Mucosa of stomach (tissue), 1 donor: ENCODE data around the gene KRTAP23-1.

Experiments used
- H3K27me3 ChIP-seq: one replicate; pipeline ENCODE4 v1.7.0; 2013; ENCODE audit warnings: mild to moderate bottlenecking, low read length; ENCODE audit not compliant: control insufficient read depth, insufficient read depth
- H3K36me3 ChIP-seq: one replicate; pipeline ENCODE4 v1.7.0; 2013; ENCODE audit warnings: low read length; ENCODE audit not compliant: control insufficient read depth, insufficient read depth
- H3K4me1 ChIP-seq: one replicate; pipeline ENCODE4 v1.7.0; 2013; ENCODE audit warnings: mild to moderate bottlenecking, low read length; ENCODE audit not compliant: control insufficient read depth, insufficient read depth
- H3K4me3 ChIP-seq: one replicate; pipeline ENCODE4 v1.7.0; 2013; ENCODE audit warnings: low read length
- H3K9ac ChIP-seq: one replicate; pipeline ENCODE4 v1.7.0; 2013; ENCODE audit warnings: mild to moderate bottlenecking, low read length, moderate library complexity
- H3K9me3 ChIP-seq: one replicate; pipeline ENCODE4 v1.7.0; 2013; ENCODE audit warnings: mild to moderate bottlenecking, low read length, moderate library complexity; ENCODE audit not compliant: control insufficient read depth
- donor health status: Pancreatic carcinoma.

Gene KRTAP23-1

DNA sequence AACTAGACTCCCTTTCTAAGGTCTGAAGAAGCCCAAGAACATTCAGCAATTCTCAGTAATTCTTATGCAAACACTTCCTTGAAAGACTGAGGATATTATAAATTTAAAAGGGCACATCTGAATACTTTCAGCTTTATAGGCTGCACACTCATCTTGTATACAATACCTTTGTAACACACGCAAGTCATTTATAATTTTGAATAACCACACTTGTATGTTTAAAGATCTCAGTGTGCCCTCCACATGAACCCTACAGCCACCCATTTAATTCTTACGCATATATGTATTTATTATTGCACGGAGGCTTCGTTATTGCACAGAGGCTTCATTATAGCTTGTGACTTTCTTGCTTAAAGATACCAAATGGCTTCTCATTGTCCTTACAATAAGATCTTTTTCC is 9.7 kb downstream of the KRTAP23-1 start:
- Histone ChIP-seq H3K4me3 (no peak overlapping the region), H3K4me1 (no peaks in the 10 kb centered on the region), H3K9me3 (no peaks in the 10 kb centered on the region), H3K27me3 (no peaks in the 10 kb centered on the region), H3K36me3 (no peaks in the 10 kb centered on the region), H3K9ac (no peak overlapping the region)

DNA sequence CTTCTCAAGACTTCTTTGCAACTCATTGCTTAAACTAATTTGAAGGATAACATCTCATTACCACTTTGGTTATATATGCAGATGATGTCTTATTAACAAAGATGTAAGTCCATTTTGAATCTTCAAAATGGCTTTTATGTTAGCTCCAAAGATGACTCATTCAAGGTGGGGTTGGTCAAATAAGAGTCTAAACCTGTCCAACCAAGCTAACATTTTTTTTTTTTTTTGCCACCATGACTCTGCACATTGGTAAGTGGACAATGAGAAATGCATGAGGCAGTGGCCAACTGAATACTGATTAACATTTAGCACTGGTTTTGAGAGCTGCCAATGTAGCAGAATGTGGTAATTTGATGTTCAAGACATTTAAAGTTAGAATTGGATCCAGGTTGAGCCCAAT is 10.6 kb downstream of the KRTAP23-1 start:
- H3K27me3 ChIP-seq = no peaks in the 10 kb centered on the region
- H3K36me3 ChIP-seq = no peaks in the 10 kb centered on the region
- no peak overlapping the region for H3K4me3 ChIP-seq
- H3K9me3 ChIP-seq = no peaks in the 10 kb centered on the region
- H3K9ac ChIP-seq = no peak overlapping the region
- no peaks in the 10 kb centered on the region for H3K4me1 ChIP-seq

DNA sequence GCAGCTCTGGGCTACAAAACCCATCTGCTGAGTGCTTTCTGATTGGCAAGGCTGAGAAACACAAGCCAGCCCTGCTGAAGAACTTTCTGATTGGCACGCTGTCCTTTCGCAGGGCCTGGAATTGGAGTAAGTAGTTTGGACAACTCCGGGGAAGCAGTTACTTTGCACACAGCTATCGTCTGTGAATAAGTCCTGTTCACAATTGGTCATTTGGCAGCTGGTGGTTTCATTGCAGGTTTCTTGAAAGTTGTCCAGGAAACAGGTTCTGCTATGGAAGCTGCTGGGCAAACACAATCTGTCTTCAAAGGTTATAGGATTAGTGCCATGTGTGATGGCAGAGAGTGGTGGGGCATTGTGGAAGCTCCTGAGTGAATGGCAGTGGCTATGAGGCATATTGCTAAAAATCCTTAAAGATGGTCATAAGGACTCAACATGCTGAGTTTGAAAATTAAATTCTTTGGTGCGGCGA is 11.1 kb downstream of the KRTAP23-1 start, which contains the start of gene KRTAP27-1:
TSS of gene KRTAP27-1 (minus strand) at position 419 of the 469 bp plus-strand sequence. CDS start at position 393, 26 bp downstream.
- Histone ChIP-seq H3K36me3 (no peaks in the 10 kb centered on the region), H3K4me3 (no peak within 1 kb of the TSS), H3K9me3 (no peaks in the 10 kb centered on the region)

DNA sequence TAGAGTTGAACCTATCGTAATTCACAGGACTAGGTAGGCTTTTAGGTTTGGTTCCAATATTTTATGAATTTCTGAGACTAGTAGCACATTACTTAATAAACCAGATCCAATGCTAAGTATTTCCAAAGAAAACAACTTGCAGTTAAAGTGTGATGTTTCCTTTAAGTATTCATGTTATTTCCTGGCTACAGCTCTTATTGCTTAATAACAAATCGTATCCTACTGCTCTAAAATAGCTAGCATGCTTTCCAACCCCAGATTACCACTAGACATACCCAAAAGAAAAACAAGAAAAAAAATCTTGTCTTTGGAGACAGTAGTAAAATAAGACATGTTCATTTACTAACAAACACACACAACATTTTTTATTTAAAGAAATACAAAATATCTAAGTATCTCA is 11.8 kb downstream of the KRTAP23-1 start:
- H3K27me3 ChIP-seq = no peaks in the 10 kb centered on the region
- H3K9me3 ChIP-seq = no peaks in the 10 kb centered on the region
- H3K9ac ChIP-seq = no peak overlapping the region
- H3K4me3 ChIP-seq = no peak overlapping the region
- no peaks in the 10 kb centered on the region for H3K4me1 ChIP-seq
- no peaks in the 10 kb centered on the region for H3K36me3 ChIP-seq

More for the DNA sequence above, 11.1 kb downstream of the KRTAP23-1 start, which contains the start of gene KRTAP27-1:
- Histone ChIP-seq H3K4me1 (no peaks in the 10 kb centered on the region), H3K9ac (no peak within 1 kb of the TSS), H3K27me3 (no peaks in the 10 kb centered on the region)

DNA sequence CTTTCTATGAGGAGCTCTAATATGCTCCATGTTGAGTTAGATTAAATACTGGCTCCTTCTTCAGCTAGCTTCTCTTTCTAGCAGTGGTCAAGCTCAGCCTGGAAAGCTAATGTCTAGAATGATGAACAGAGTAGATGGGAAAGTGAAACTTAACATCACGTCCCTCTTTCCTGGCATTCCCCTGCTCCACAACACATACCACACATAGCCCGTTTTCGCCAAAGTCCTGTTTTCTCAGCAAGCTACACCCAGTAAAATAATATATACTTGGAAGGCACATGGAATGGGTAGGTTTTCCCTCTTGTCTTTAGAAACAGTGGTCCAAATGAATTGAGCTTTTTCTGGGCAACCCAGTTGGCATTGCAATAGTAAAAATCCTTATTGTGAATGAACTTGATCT is 14.7 kb downstream of the KRTAP23-1 start:
- no peaks in the 10 kb centered on the region for H3K36me3 ChIP-seq
- no peak overlapping the region for H3K4me3 ChIP-seq
- no peaks in the 10 kb centered on the region for H3K9me3 ChIP-seq
- no peaks in the 10 kb centered on the region for H3K4me1 ChIP-seq
- H3K27me3 ChIP-seq = no peaks in the 10 kb centered on the region
- H3K9ac ChIP-seq = no peak overlapping the region

DNA sequence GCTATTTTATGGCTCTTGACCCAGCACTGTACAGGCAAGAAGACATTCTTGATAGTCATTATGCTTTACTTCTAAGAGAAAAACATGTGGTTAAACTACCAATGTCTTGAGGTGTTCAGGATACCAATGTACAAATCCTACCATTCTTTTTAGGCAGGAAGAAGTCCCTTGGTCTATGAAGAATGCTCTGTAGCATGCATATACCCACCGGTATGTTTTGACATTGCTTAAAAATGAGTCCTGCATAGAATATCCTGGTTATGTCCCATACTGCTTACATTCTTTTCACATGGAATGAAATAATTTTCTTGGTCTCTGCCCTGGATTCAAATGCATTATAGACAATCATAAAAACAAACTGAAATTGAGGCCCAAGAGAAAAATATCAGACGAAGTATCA is 15.7 kb downstream of the KRTAP23-1 start:
- no peaks in the 10 kb centered on the region for H3K36me3 ChIP-seq
- H3K4me1 ChIP-seq = no peaks in the 10 kb centered on the region
- no peaks in the 10 kb centered on the region for H3K9me3 ChIP-seq
- no peak overlapping the region for H3K4me3 ChIP-seq
- no peak overlapping the region for H3K9ac ChIP-seq
- no peaks in the 10 kb centered on the region for H3K27me3 ChIP-seq

DNA sequence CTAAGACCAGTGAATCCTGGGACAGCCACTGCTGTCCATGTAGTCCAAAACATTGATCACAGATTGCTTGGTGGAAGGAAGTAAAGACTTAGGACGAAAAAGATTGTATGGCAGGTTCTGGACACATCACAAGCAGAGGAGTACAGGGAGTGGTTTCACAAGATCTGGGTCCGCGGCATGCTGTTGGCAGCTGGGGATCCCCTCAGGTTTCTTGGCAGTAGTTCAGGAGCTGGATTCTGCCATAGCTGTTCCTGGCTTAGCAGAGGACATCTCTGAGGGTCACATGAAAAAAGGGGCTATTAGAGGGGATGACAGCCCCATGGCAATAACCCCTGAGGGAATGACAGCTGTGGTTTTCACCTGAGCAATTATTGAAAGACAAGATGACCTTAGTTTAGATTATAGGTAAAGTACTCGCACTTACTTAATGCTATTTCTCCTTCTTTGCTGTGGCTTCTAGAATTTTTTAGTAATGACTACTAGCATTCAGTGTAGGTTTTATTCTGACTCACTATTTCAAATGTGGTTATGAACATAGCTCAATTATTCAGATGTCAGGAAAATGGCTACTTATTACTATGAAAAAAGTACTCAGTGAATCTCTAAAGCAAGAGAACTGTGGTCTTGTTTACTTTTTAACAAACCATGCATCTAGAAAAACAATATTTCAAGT is 19.1 kb downstream of the KRTAP23-1 start:
- Histone ChIP-seq H3K4me3 (no peak overlapping the region), H3K36me3 (no peaks in the 10 kb centered on the region), H3K9me3 (no peaks in the 10 kb centered on the region), H3K27me3 (no peaks in the 10 kb centered on the region), H3K4me1 (no peaks in the 10 kb centered on the region), H3K9ac (no peak overlapping the region)

DNA sequence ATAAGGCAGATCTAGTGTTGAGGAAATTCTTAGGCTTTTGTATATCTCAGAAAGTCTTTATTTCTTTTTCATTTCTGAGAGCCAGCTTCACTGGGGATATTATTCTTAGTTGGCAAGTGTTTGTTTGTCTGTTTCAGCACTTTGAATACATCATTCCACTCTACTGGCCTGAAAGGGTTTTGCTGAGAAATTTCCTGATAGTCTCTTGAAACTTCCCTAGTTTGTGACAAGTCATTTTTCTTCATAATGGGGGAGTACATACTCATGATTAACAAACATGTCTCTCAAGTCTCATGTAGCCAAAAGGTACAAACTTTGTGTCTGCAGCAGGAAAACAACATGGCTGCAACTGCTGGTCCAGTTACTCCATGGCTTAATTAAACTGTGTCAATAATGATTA is 22.0 kb downstream of the KRTAP23-1 start:
- H3K9ac ChIP-seq = no peak overlapping the region
- no peaks in the 10 kb centered on the region for H3K9me3 ChIP-seq
- no peaks in the 10 kb centered on the region for H3K27me3 ChIP-seq
- H3K4me3 ChIP-seq = no peak overlapping the region
- H3K4me1 ChIP-seq = no peaks in the 10 kb centered on the region
- H3K36me3 ChIP-seq = no peaks in the 10 kb centered on the region

DNA sequence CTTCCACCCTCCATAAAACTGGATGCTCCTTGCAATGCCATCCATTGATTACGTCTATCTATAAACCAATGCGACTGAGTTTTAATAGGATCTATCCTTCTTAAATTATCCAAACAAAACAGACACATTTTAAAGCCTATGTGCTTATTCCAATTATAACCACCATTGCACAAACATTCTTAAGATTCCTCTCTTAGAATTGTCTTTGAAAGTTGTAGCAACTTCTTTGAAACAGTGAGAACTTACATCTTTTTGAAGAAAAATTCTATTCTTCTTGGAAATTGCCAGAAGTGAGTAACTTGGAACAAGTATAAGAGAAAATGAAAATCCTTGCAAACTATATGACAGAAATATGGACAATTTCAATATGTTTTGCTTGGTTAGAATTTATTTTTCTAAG is 28.2 kb downstream of the KRTAP23-1 start, which contains the start of gene KRTAP26-1:
TSS of gene KRTAP26-1 (minus strand) at position 101 of the 400 bp plus-strand sequence. CDS start 280 bp downstream, outside the sequence.
- H3K9me3 ChIP-seq = no peaks in the 10 kb centered on the region
- no peak within 1 kb of the TSS for H3K9ac ChIP-seq
- no peaks in the 10 kb centered on the region for H3K27me3 ChIP-seq
- no peaks in the 10 kb centered on the region for H3K36me3 ChIP-seq
- no peak within 1 kb of the TSS for H3K4me3 ChIP-seq
- H3K4me1 ChIP-seq = no peaks in the 10 kb centered on the region

DNA sequence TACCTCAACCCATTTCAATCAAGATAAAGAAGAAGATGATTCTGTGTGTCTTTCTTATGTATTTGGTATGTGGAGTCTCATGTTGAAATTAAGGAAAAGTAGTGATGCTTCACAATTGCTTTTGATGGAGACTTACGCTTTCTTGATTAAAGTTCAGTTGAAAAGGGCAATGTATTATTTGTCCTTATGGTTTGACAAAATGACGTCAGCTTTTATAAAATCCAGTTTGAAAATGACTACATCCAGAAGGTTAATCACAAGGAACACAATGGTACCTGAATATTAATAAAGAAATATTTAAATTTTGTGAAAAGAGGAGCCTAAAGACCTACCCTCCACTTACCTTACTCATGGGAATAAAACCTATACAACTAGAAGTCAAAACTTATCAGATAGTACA is 32.7 kb downstream of the KRTAP23-1 start:
- H3K36me3 ChIP-seq = no peaks in the 10 kb centered on the region
- no peak overlapping the region for H3K9ac ChIP-seq
- H3K9me3 ChIP-seq = no peaks in the 10 kb centered on the region
- no peaks in the 10 kb centered on the region for H3K27me3 ChIP-seq
- H3K4me1 ChIP-seq = no peaks in the 10 kb centered on the region
- H3K4me3 ChIP-seq = no peak overlapping the region

DNA sequence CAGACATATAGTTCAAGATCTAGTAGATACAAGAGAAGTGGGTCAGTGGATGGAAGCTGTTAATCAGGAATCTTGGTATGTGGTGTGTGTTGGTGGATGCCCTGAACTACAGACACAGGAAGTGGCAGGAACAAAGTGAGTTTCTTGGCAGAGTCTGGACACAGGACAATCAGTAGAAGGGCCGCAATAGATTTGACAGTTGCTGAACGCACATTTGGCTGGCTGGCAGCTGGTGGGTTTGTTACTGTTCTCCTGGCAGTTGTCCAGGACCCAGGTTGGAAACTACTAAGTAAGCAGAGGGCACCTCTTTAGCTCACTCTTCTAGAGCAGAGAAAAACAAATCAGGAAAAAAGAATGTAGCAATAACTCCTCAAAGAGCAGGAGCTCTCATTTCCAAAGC is 41.5 kb downstream of the KRTAP23-1 start:
- no peaks in the 10 kb centered on the region for H3K36me3 ChIP-seq
- H3K4me1 ChIP-seq = no peaks in the 10 kb centered on the region
- H3K4me3 ChIP-seq = no peak overlapping the region
- no peaks in the 10 kb centered on the region for H3K27me3 ChIP-seq
- H3K9ac ChIP-seq = no peak overlapping the region
- H3K9me3 ChIP-seq = no peaks in the 10 kb centered on the region

DNA sequence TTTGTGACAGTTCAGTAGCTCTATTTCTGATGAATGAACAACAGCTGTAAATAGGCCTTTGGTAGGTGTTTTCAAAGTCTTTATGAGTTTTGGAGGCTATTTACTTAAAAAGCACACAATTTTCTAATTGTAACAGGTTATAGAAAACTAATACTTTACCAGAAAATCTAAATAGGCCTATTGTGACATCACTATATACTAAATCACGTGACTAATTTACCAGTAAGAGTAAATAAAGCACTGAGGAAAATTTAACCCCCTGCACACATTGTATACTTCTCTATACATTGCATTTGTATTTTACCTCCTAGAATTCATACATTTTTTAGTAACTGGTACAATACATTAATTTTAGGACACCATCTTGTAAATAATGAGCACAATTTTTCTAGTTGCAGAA is 43.3 kb downstream of the KRTAP23-1 start:
- Histone ChIP-seq H3K27me3 (no peaks in the 10 kb centered on the region), H3K9me3 (no peaks in the 10 kb centered on the region), H3K4me1 (no peaks in the 10 kb centered on the region), H3K36me3 (no peaks in the 10 kb centered on the region), H3K9ac (no peak overlapping the region), H3K4me3 (no peak overlapping the region)
